ENCODE data around the gene SULT4A1. TPM values are rescaled to one million over a fixed set of nuclear protein-coding genes. Genes with fewer than 3 reads are reported as not detected.

SULT4A1 gene
- total RNA-seq, 1 donor from 2014 or later: 79.5 TPM

- Mint-ChIP-seq H3K36me3 (ENCODE audit: unreplicated experiment) (no peaks in the 10 kb centered on the region), H3K4me3 (ENCODE audit: unreplicated experiment) (no peak overlapping the region), H3K27me3 (ENCODE audit: unreplicated experiment) (peaks cover 2% of the 10 kb centered on the region), H3K27ac (ENCODE audit: unreplicated experiment) (no peak overlapping the region), H3K9me3 (ENCODE audit: unreplicated experiment) (no peaks in the 10 kb centered on the region), H3K4me1 (ENCODE audit: low read depth, unreplicated experiment) (no peaks in the 10 kb centered on the region)
- TF ChIP-seq, protein P1, sequence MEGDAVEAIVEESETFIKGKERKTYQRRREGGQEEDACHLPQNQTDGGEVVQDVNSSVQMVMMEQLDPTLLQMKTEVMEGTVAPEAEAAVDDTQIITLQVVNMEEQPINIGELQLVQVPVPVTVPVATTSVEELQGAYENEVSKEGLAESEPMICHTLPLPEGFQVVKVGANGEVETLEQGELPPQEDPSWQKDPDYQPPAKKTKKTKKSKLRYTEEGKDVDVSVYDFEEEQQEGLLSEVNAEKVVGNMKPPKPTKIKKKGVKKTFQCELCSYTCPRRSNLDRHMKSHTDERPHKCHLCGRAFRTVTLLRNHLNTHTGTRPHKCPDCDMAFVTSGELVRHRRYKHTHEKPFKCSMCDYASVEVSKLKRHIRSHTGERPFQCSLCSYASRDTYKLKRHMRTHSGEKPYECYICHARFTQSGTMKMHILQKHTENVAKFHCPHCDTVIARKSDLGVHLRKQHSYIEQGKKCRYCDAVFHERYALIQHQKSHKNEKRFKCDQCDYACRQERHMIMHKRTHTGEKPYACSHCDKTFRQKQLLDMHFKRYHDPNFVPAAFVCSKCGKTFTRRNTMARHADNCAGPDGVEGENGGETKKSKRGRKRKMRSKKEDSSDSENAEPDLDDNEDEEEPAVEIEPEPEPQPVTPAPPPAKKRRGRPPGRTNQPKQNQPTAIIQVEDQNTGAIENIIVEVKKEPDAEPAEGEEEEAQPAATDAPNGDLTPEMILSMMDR (IDR thresholded peaks at IDR 0.05; ENCODE audit: partially characterized antibody, unreplicated experiment): peak; percentile 30
- no peak for DNase-seq
Measured at GRCh38 chr22:43783777-43784176, 78.5 kb downstream of the SULT4A1 start.

- peaks cover 2% of the 10 kb centered on the region for H3K27me3 Mint-ChIP-seq (ENCODE audit: unreplicated experiment)
- TF ChIP-seq, protein P1 (IDR thresholded peaks at IDR 0.05; ENCODE audit: partially characterized antibody, unreplicated experiment): no peak
- no peaks in the 10 kb centered on the region for H3K36me3 Mint-ChIP-seq (ENCODE audit: unreplicated experiment)
- H3K9me3 Mint-ChIP-seq (ENCODE audit: unreplicated experiment): no peaks in the 10 kb centered on the region
- no peak overlapping the region for H3K4me3 Mint-ChIP-seq (ENCODE audit: unreplicated experiment)
- no peak overlapping the region for H3K27ac Mint-ChIP-seq (ENCODE audit: unreplicated experiment)
- H3K4me1 Mint-ChIP-seq (ENCODE audit: low read depth, unreplicated experiment): no peaks in the 10 kb centered on the region
- no peak for DNase-seq
Measured at GRCh38 chr22:43782448-43782847, 79.9 kb downstream of the SULT4A1 start.

GRCh38 chr22:43777286-43777685, 85.0 kb downstream of the SULT4A1 start:
- DNase-seq: peak; percentile 24
- no peak overlapping the region for H3K27ac Mint-ChIP-seq (ENCODE audit: unreplicated experiment)
- peaks cover 4% of the 10 kb centered on the region for H3K27me3 Mint-ChIP-seq (ENCODE audit: unreplicated experiment)
- peaks cover 2% of the 10 kb centered on the region for H3K9me3 Mint-ChIP-seq (ENCODE audit: unreplicated experiment)
- H3K4me3 Mint-ChIP-seq (ENCODE audit: unreplicated experiment): no peak overlapping the region
- TF ChIP-seq, protein P1 (IDR thresholded peaks at IDR 0.05; ENCODE audit: partially characterized antibody, unreplicated experiment): no peak
- H3K36me3 Mint-ChIP-seq (ENCODE audit: unreplicated experiment): no peaks in the 10 kb centered on the region
- peaks cover 5% of the 10 kb centered on the region for H3K4me1 Mint-ChIP-seq (ENCODE audit: low read depth, unreplicated experiment)

DNA sequence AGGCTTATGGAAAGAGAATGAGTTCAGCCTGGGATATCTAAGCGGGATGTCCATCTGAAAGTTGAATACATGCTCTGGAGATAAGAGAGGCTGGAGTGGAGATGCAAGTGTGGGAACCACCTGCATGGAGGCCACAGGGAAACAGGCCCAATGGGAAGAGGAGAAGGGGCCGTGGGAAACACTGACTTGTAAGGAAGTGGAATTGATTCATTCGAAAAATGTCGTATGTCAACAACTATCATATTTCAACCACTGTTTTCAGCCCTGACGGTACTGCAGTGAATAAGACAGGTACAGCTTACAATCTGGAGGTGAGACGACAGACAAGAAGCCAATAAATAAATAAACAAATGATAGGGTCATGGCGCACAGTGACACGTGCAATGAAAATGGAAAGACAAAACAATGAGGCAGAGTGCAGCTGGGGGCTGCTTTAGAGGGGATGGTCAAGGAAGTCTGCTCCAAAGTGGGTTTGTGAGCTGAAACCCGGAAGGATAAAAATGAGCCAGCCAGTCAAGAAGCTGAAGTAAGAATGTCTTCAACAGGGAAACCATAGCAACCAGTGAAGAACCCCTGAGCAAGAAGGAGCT, 86.1 kb downstream of the SULT4A1 start:
- Mint-ChIP-seq H3K27me3 (ENCODE audit: unreplicated experiment) (peaks cover 4% of the 10 kb centered on the region), H3K36me3 (ENCODE audit: unreplicated experiment) (no peaks in the 10 kb centered on the region), H3K4me1 (ENCODE audit: low read depth, unreplicated experiment) (peaks cover 5% of the 10 kb centered on the region), H3K4me3 (ENCODE audit: unreplicated experiment) (no peak overlapping the region), H3K27ac (ENCODE audit: unreplicated experiment) (no peak overlapping the region), H3K9me3 (ENCODE audit: unreplicated experiment) (peaks cover 2% of the 10 kb centered on the region)
- no peak for DNase-seq
- TF ChIP-seq, protein P1 (IDR thresholded peaks at IDR 0.05; ENCODE audit: partially characterized antibody, unreplicated experiment): no peak

Other genes with a start within 250 kb of the SULT4A1 start
- 0.96 TPM for gene EFCAB6, start 50.2 kb downstream of the SULT4A1 start, total RNA-seq (ENCODE audit: unreplicated experiment)
- not detected for gene PNPLA5, start 29.5 kb upstream of the SULT4A1 start, total RNA-seq (ENCODE audit: unreplicated experiment)
- gene PNPLA3, start 61.3 kb upstream of the SULT4A1 start, total RNA-seq (ENCODE audit: unreplicated experiment): 14.7 TPM
- gene SAMM50, start 92.9 kb upstream of the SULT4A1 start, total RNA-seq (ENCODE audit: unreplicated experiment): 48.0 TPM
- 7.7 TPM for gene PARVB, start 161.8 kb upstream of the SULT4A1 start, total RNA-seq (ENCODE audit: unreplicated experiment)

Measured in glutamatergic neuron (in vitro differentiated cells).